Vagina (tissue), 2 donors: ENCODE data around the gene GPR137.

Experiments
- POLR2A ChIP-seq, 2 donors: fragments of 450-650 bp; IDR thresholded peaks; one replicate each; pipeline ENCODE4 v1.6.1; 2017; ENCODE audit warnings: antibody characterized with exemption in 2 of 2, mild to moderate bottlenecking in 2 of 2, moderate library complexity in 2 of 2
- POLR2AphosphoS5 ChIP-seq, 2 donors: sonication (generic); formaldehyde crosslinking; IDR thresholded peaks; one replicate each; pipeline ENCODE4 v1.9.0; 2017; ENCODE audit warnings: antibody characterized with exemption in 2 of 2, mild to moderate bottlenecking in 2 of 2, low read depth in 1 of 2; ENCODE audit not compliant: insufficient read depth in 1 of 2
- TF ChIP-seq, protein P1 (sequence below), 3 experiments: fragments of 450-650 bp in 2 of 3; fragments of 200-600 bp in 1 of 3; sonication (generic) in 1 of 3; IDR thresholded peaks; one replicate each; pipeline ENCODE4 v1.5.1; 2017 to 2019; ENCODE audit warnings: antibody characterized with exemption in 3 of 3, mild to moderate bottlenecking in 2 of 3, moderate library complexity in 2 of 3

DNA sequence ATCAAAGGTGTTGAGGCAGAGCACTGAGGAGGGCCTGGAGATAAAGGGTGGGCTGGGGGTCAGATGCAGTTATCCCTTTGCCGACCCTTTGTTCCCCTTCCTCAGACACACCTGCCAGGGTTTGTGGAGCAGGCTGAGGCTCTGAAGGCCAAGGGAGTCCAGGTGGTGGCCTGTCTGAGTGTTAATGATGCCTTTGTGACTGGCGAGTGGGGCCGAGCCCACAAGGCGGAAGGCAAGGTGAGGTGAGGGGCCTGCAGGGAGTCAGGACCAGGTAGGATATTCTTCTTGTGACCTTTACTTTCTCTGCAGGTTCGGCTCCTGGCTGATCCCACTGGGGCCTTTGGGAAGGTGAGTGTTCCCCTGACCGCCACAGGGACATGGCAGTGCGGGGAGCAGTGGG is 34.9 kb downstream of the GPR137 start:
- TF ChIP-seq POLR2A (IDR thresholded peaks at IDR 0.05) (no peak), POLR2AphosphoS5 (IDR thresholded peaks at IDR 0.05; ENCODE audit: insufficient read depth in 1 of 2, low read depth in 1 of 2) (no peak)
- TF ChIP-seq, protein P1, sequence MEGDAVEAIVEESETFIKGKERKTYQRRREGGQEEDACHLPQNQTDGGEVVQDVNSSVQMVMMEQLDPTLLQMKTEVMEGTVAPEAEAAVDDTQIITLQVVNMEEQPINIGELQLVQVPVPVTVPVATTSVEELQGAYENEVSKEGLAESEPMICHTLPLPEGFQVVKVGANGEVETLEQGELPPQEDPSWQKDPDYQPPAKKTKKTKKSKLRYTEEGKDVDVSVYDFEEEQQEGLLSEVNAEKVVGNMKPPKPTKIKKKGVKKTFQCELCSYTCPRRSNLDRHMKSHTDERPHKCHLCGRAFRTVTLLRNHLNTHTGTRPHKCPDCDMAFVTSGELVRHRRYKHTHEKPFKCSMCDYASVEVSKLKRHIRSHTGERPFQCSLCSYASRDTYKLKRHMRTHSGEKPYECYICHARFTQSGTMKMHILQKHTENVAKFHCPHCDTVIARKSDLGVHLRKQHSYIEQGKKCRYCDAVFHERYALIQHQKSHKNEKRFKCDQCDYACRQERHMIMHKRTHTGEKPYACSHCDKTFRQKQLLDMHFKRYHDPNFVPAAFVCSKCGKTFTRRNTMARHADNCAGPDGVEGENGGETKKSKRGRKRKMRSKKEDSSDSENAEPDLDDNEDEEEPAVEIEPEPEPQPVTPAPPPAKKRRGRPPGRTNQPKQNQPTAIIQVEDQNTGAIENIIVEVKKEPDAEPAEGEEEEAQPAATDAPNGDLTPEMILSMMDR (IDR thresholded peaks at IDR 0.05): no peak
